MM.1S (cell line): ENCODE results near the gene DCDC2C.

Experiments used
- DNase-seq: peaks from one replicate; pipeline ENCODE4 v3.0.0-alpha.2; 2015
- H2AFZ ChIP-seq: fragments of 300-600 bp; sonication (generic); 2 replicates; pipeline ENCODE4 v1.6.0; 2016; ENCODE audit warnings: antibody characterized with exemption, low read length
- H3F3A ChIP-seq: fragments of 300-600 bp; sonication (generic); 2 replicates; pipeline ENCODE4 v1.6.1; 2016; ENCODE audit warnings: mild to moderate bottlenecking, antibody characterized with exemption, low read length, moderate library complexity, mixed read lengths; ENCODE audit not compliant: insufficient read depth
- H3K27ac ChIP-seq: fragments of 300-600 bp; sonication (generic); 2 replicates; pipeline ENCODE4 v1.5.1; 2016; ENCODE audit warnings: mild to moderate bottlenecking, low read length
- H3K27me3 ChIP-seq: fragments of 300-600 bp; sonication (generic); replicated peaks from 2 replicates; pipeline ENCODE4 v1.6.0; 2016; ENCODE audit warnings: low read length; ENCODE audit not compliant: insufficient read depth
- H3K36me3 ChIP-seq: fragments of 300-600 bp; sonication (generic); replicated peaks from 2 replicates; pipeline ENCODE4 v1.6.1; 2016; ENCODE audit warnings: mild to moderate bottlenecking, low read length, mixed read lengths; ENCODE audit not compliant: insufficient read depth
- H3K4me1 ChIP-seq: fragments of 300-600 bp; sonication (generic); 2 replicates; pipeline ENCODE4 v1.6.1; 2016; ENCODE audit warnings: low read length, mixed read lengths
- H3K4me2 ChIP-seq: fragments of 300-600 bp; sonication (generic); 2 replicates; pipeline ENCODE4 v1.6.0; 2016; ENCODE audit warnings: low read depth, low read length
- H3K4me3 ChIP-seq: fragments of 300-600 bp; sonication (generic); 2 replicates; pipeline ENCODE4 v1.5.1; 2016; ENCODE audit warnings: low read length, mixed read lengths
- H3K79me2 ChIP-seq: fragments of 300-600 bp; sonication (generic); 2 replicates; pipeline ENCODE4 v1.6.1; 2016; ENCODE audit warnings: mixed run types, low read length, mixed read lengths
- H3K9ac ChIP-seq: fragments of 300-600 bp; sonication (generic); 2 replicates; pipeline ENCODE4 v1.6.1; 2016; ENCODE audit warnings: low read length, mixed read lengths
- H3K9me2 ChIP-seq: fragments of 300-600 bp; sonication (generic); replicated peaks from 2 replicates; pipeline ENCODE4 v1.6.1; 2016; ENCODE audit warnings: mild to moderate bottlenecking, low read length, mixed read lengths; ENCODE audit not compliant: insufficient read depth
- H3K9me3 ChIP-seq: fragments of 300-600 bp; sonication (generic); replicated peaks from 2 replicates; pipeline ENCODE4 v1.6.1; 2016; ENCODE audit warnings: mild to moderate bottlenecking, low read length, mixed read lengths; ENCODE audit not compliant: insufficient read depth
- H4K20me1 ChIP-seq: fragments of 300-600 bp; sonication (generic); 2 replicates; pipeline ENCODE4 v1.6.1; 2016; ENCODE audit warnings: mild to moderate bottlenecking, low read length, moderate library complexity, mixed read lengths; ENCODE audit not compliant: insufficient read depth
- CTCF ChIP-seq: fragments of 300-600 bp; sonication (generic); IDR thresholded peaks from 2 replicates; pipeline ENCODE4 v1.5.1; 2016; ENCODE audit warnings: antibody characterized with exemption, low read length, mixed read lengths
- EZH2 ChIP-seq: fragments of 300-600 bp; sonication (generic); optimal IDR thresholded peaks from 2 replicates; pipeline ENCODE3; 2017; ENCODE audit warnings: low read depth, mild to moderate bottlenecking, antibody characterized with exemption, low read length, mixed read lengths
- EZH2phosphoT487 ChIP-seq: fragments of 300-600 bp; sonication (generic); IDR thresholded peaks from 2 replicates; pipeline ENCODE4 v1.6.1; 2018; ENCODE audit warnings: antibody characterized with exemption, low read length

DCDC2C gene

GRCh38 chr2:3664118-3664517, 39.3 kb upstream of the DCDC2C start:
- H3K27me3 ChIP-seq, result no peaks in the 10 kb centered on the region
- no peak overlapping the region for H3K4me3 ChIP-seq
- no peak overlapping the region for H2AFZ ChIP-seq
- H3K9me3 ChIP-seq, result no peaks in the 10 kb centered on the region
- TF ChIP-seq EZH2phosphoT487 (no peak), EZH2 (no peak), CTCF (no peak)
- H3K9me2 ChIP-seq, result no peaks in the 10 kb centered on the region
- H3K36me3 ChIP-seq, result no peaks in the 10 kb centered on the region
- no peak for DNase-seq
- no peak overlapping the region for H3K9ac ChIP-seq
- no peaks in the 10 kb centered on the region for H3F3A ChIP-seq
- no peak overlapping the region for H3K4me2 ChIP-seq
- H3K4me1 ChIP-seq, result no peaks in the 10 kb centered on the region
- no peaks in the 10 kb centered on the region for H3K79me2 ChIP-seq
- no peaks in the 10 kb centered on the region for H4K20me1 ChIP-seq
- H3K27ac ChIP-seq, result no peak overlapping the region

- TF ChIP-seq EZH2phosphoT487 (no peak), CTCF (no peak), EZH2 (no peak)
- H2AFZ ChIP-seq, result no peak overlapping the region
- H3K4me3 ChIP-seq, result no peak overlapping the region
- H4K20me1 ChIP-seq, result no peaks in the 10 kb centered on the region
- no peaks in the 10 kb centered on the region for H3K9me2 ChIP-seq
- H3K9me3 ChIP-seq, result no peaks in the 10 kb centered on the region
- no peaks in the 10 kb centered on the region for H3K4me1 ChIP-seq
- H3K9ac ChIP-seq, result no peak overlapping the region
- H3K4me2 ChIP-seq, result no peak overlapping the region
- no peak overlapping the region for H3K27ac ChIP-seq
- H3F3A ChIP-seq, result no peaks in the 10 kb centered on the region
- H3K79me2 ChIP-seq, result no peaks in the 10 kb centered on the region
- no peaks in the 10 kb centered on the region for H3K36me3 ChIP-seq
- no peak for DNase-seq
- H3K27me3 ChIP-seq, result no peaks in the 10 kb centered on the region
Measured at GRCh38 chr2:3664925-3665324, 38.5 kb upstream of the DCDC2C start.

- TF ChIP-seq EZH2phosphoT487, result no peak
- TF ChIP-seq EZH2, result no peak
- Histone ChIP-seq H3K4me2 (no peak overlapping the region), H4K20me1 (no peaks in the 10 kb centered on the region), H3K9ac (no peak overlapping the region), H3F3A (no peaks in the 10 kb centered on the region), H3K79me2 (no peaks in the 10 kb centered on the region), H3K9me2 (no peaks in the 10 kb centered on the region), H3K9me3 (no peaks in the 10 kb centered on the region), H3K4me3 (no peak overlapping the region), H3K27me3 (no peaks in the 10 kb centered on the region), H2AFZ (no peak overlapping the region), H3K36me3 (no peaks in the 10 kb centered on the region), H3K4me1 (no peaks in the 10 kb centered on the region), H3K27ac (no peak overlapping the region)
- no peak for DNase-seq
Measured at GRCh38 chr2:3665886-3666612, 37.3 kb upstream of the DCDC2C start.

GRCh38 chr2:3666613-3666975, 36.8 kb upstream of the DCDC2C start:
- Histone ChIP-seq H3K4me3 (no peak overlapping the region), H3K27me3 (no peaks in the 10 kb centered on the region), H4K20me1 (no peaks in the 10 kb centered on the region), H3K4me1 (no peaks in the 10 kb centered on the region), H3K4me2 (no peak overlapping the region), H2AFZ (no peak overlapping the region), H3F3A (no peaks in the 10 kb centered on the region), H3K9me2 (no peaks in the 10 kb centered on the region), H3K9me3 (no peaks in the 10 kb centered on the region), H3K27ac (no peak overlapping the region), H3K36me3 (no peaks in the 10 kb centered on the region), H3K79me2 (no peaks in the 10 kb centered on the region), H3K9ac (no peak overlapping the region)
- DNase-seq, result no peak
- TF ChIP-seq EZH2 (no peak), CTCF (no peak), EZH2phosphoT487 (no peak)
